Stimulated activated CD4-positive, alpha-beta T cell treated with anti-CD3 and anti-CD28 coated beads, TNF-alpha, amount 100 ng/mL, for 48 hours (primary cell): ENCODE measurements around the gene AAMP.
"Not testable (repeated sequence)": the region's sequence is repeated elsewhere in the genome, so short reads cannot be mapped to it uniquely, and the experiment has no call there.

Source experiments
- DNase-seq, 3 donors: peaks; one replicate each; pipeline ENCODE4 v3.0.0-alpha.2; 2020; ENCODE audit warnings: low read depth in 3 of 3

AAMP gene

GRCh38 chr2:218269900-218270720 is at the start of gene AAMP, which contains the start of gene PNKD:
Gene AAMP, minus strand, starts transcription at chr2:218270137. Its CDS starts 51 bp downstream, at chr2:218270086.
Gene PNKD, plus strand, starts transcription at chr2:218270519. Its CDS starts 17 bp downstream, at chr2:218270536.
- peak; percentile 100 for DNase-seq

GRCh38 chr2:218318241-218318640 is 48.3 kb upstream of the AAMP start:
- DNase-seq, result no peak

GRCh38 chr2:218317835-218318234 is 47.9 kb upstream of the AAMP start:
- no peak for DNase-seq

- no peak for DNase-seq
Measured at GRCh38 chr2:218317303-218317630, 47.3 kb upstream of the AAMP start.

- DNase-seq, result no peak
Measured at GRCh38 chr2:218315397-218315796, 45.5 kb upstream of the AAMP start.

GRCh38 chr2:218314764-218315163 is 44.8 kb upstream of the AAMP start:
- DNase-seq, result not testable (repeated sequence)

- no peak for DNase-seq
Measured at GRCh38 chr2:218313356-218313755, 43.4 kb upstream of the AAMP start.

- DNase-seq, result no peak
Measured at GRCh38 chr2:218312267-218312756, 42.4 kb upstream of the AAMP start.

- not testable (repeated sequence) for DNase-seq
Measured at GRCh38 chr2:218311541-218312266, 41.8 kb upstream of the AAMP start.

- no peak for DNase-seq
Measured at GRCh38 chr2:218310853-218311540, 41.1 kb upstream of the AAMP start.

- no peak for DNase-seq
Measured at GRCh38 chr2:218307415-218308090, 37.6 kb upstream of the AAMP start.

GRCh38 chr2:218306184-218306920 is 36.4 kb upstream of the AAMP start:
- no peak for DNase-seq

- DNase-seq, result no peak
Measured at GRCh38 chr2:218305383-218305782, 35.4 kb upstream of the AAMP start.

- DNase-seq, result peak; percentile 77 to 88 (median 83)
Measured at GRCh38 chr2:218301176-218301819, 31.4 kb upstream of the AAMP start.

GRCh38 chr2:218300141-218300540 is 30.2 kb upstream of the AAMP start:
- no peak for DNase-seq

- no peak for DNase-seq
Measured at GRCh38 chr2:218298314-218298875, 28.5 kb upstream of the AAMP start.

GRCh38 chr2:218296847-218297246 is 26.9 kb upstream of the AAMP start:
- DNase-seq, result no peak

GRCh38 chr2:218296200-218296599 is 26.3 kb upstream of the AAMP start:
- no peak for DNase-seq

- no peak for DNase-seq
Measured at GRCh38 chr2:218295029-218295428, 25.1 kb upstream of the AAMP start.

GRCh38 chr2:218294430-218295022 is 24.6 kb upstream of the AAMP start:
- no peak for DNase-seq
